T-helper 2 cell treated with Interferon-gamma antibody and Interleukin-4, amounts not matched to agents 5 μg/mL and 100 μg/mL, for 36 hours (primary cell): ENCODE data around the gene BICC1.

Experiments used
- DNase-seq: peaks from one replicate; pipeline ENCODE4 v3.0.0; 2021; ENCODE audit warnings: low spot score
- H3K27ac Mint-ChIP-seq: one replicate; pipeline ENCODE4 v1.8.0; 2021; ENCODE audit warnings: mild to moderate bottlenecking, mixed read lengths
- H3K27me3 Mint-ChIP-seq: one replicate; pipeline ENCODE4 v1.8.0; 2021; ENCODE audit warnings: low read depth, mixed read lengths
- H3K36me3 Mint-ChIP-seq: one replicate; pipeline ENCODE4 v1.8.0; 2021; ENCODE audit warnings: low read depth, mixed read lengths
- H3K4me1 Mint-ChIP-seq: one replicate; pipeline ENCODE4 v1.8.0; 2021; ENCODE audit warnings: low read depth, mixed read lengths
- H3K4me3 Mint-ChIP-seq: one replicate; pipeline ENCODE4 v1.8.0; 2022; ENCODE audit warnings: mild to moderate bottlenecking, moderate library complexity, mixed read lengths
- H3K9me3 Mint-ChIP-seq: one replicate; pipeline ENCODE4 v1.8.0; 2021; ENCODE audit warnings: mixed read lengths

The BICC1 gene

DNA sequence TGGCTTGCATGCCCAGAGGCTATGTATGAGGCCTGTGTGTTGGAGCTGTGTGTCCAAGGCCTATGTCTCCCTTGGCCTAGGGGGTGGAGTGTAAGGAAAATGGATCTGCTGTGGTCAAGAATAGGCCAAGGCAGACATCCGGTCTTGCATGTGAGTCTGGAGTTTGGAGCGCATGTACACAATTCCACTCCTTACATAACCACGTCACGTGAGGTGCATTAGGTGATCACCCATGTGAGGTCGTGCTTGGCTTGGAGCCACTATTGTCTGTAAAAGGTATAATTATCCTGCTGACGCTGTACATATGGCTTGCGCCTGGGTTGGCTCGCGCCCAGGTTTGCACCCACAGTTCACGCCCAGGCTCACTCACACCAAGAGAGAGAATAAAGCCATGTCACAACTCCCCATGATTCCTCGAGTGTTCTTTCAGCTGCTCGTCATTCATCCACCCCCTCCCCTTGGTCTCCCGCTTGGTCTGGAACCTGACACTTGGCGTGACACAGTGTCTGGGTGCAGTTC, 105.5 kb downstream of the BICC1 start:
- Mint-ChIP-seq H3K9me3 (no peaks in the 10 kb centered on the region), H3K4me1 (no peaks in the 10 kb centered on the region), H3K4me3 (no peak overlapping the region), H3K27ac (no peak overlapping the region), H3K27me3 (no peaks in the 10 kb centered on the region), H3K36me3 (no peaks in the 10 kb centered on the region)
- DNase-seq = no peak

DNA sequence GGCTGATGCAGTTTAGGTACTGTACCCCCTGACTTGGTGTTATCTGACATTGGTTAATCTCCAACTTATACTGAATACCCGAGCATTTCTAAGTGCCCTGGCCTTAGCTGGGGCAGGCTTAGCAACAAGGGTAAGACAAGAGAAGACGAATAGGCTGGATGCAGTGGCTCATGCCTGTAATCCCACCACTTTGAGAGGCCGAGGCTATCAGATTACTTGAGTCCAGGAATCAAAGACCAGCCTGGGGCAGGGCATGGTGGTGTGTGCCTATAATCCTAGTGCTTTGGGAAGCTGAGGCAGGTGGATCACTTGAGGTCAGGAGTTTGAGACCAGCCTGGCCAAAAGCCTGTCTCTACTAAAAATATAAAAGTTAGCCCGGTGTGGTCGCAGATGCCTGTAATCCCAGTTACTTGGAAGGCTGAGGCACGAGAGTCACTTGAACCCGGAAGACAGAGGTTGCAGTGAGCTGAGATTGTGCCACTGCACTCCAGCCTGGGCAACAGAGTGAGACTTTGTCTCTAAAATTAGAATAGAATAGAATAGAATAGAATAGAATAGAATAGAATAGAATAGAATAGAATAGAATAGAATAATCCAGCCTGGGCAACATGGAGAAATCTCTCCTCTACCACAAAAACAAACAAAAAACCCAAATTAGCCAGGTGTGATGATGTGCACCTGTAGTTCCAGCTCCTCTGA, 108.9 kb downstream of the BICC1 start:
- no peaks in the 10 kb centered on the region for H3K36me3 Mint-ChIP-seq
- H3K27me3 Mint-ChIP-seq = no peaks in the 10 kb centered on the region
- H3K27ac Mint-ChIP-seq = no peak overlapping the region
- no peaks in the 10 kb centered on the region for H3K4me1 Mint-ChIP-seq
- no peaks in the 10 kb centered on the region for H3K9me3 Mint-ChIP-seq
- DNase-seq = no peak
- H3K4me3 Mint-ChIP-seq = no peak overlapping the region

- H3K9me3 Mint-ChIP-seq = no peaks in the 10 kb centered on the region
- H3K4me1 Mint-ChIP-seq = no peaks in the 10 kb centered on the region
- no peaks in the 10 kb centered on the region for H3K27me3 Mint-ChIP-seq
- H3K27ac Mint-ChIP-seq = no peak overlapping the region
- H3K4me3 Mint-ChIP-seq = no peak overlapping the region
- no peak for DNase-seq
- no peaks in the 10 kb centered on the region for H3K36me3 Mint-ChIP-seq
These were observed 109.6 kb downstream of the BICC1 start for GRCh38 chr10:58622246-58622645.

DNA sequence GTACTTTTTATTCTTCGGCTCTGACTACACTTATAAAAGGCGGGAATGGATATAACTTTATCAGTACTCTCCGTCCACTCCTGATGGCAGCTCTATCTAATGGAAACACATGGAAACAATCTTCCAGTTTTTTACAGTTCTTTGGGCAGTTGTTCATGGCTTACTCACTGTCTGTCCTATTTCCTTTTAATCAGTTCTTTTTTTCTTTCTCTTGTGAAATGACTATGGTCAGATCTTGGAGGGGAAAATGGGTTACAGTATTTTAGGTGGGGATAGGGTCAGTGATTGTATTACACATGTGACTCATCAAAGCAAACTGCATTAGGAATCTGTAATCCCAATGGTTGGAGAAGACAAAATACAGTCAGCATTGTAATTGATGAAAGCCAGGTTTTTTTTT, 112.4 kb downstream of the BICC1 start:
- DNase-seq = no peak
- H3K4me3 Mint-ChIP-seq = no peak overlapping the region
- no peaks in the 10 kb centered on the region for H3K36me3 Mint-ChIP-seq
- H3K9me3 Mint-ChIP-seq = no peaks in the 10 kb centered on the region
- no peak overlapping the region for H3K27ac Mint-ChIP-seq
- H3K4me1 Mint-ChIP-seq = no peaks in the 10 kb centered on the region
- H3K27me3 Mint-ChIP-seq = no peaks in the 10 kb centered on the region

DNA sequence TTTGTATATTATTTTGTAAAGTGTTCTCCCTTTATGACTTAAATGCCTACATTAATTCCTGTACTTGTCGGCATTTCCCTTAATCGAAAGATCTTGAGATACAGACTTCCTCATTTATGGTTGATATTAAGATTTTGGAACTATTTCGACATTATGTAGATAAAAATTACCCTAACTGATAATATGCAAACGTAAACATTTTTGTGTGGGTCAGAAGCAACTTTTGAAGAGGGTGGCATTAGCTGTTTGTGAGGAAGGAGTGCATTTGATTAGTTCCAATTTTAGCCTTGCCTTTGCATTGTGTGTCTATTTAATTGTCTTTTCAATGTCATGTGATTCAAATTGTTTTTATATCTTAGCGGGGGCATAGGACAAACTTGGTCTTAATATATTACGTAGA, 114.7 kb downstream of the BICC1 start:
- Mint-ChIP-seq H3K9me3 (no peaks in the 10 kb centered on the region), H3K4me1 (no peaks in the 10 kb centered on the region), H3K36me3 (no peaks in the 10 kb centered on the region), H3K4me3 (no peak overlapping the region), H3K27ac (no peak overlapping the region), H3K27me3 (no peaks in the 10 kb centered on the region)
- no peak for DNase-seq

DNA sequence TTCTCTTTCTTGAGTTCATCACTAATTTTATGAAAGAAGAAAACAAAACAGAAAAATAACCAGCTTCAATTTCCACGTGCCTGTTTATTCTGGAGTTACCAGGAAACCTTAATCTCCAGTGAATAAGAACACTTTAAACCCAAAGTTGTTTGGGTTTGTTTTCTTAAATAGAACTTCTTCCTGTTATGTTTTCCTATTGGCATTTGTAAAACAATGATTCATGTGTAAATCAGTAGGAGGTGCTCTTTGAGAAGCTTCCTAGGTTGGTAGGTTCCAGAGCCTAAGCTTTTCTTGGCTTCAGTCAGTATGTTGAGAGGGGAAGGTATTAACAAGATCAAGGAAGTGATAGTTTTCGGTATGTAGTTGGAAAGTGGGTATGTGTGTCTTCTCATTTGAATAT, 119.0 kb downstream of the BICC1 start:
- Mint-ChIP-seq H3K9me3 (no peaks in the 10 kb centered on the region), H3K36me3 (no peaks in the 10 kb centered on the region), H3K4me1 (no peaks in the 10 kb centered on the region), H3K27ac (no peak overlapping the region), H3K4me3 (no peak overlapping the region), H3K27me3 (no peaks in the 10 kb centered on the region)
- DNase-seq = no peak

DNA sequence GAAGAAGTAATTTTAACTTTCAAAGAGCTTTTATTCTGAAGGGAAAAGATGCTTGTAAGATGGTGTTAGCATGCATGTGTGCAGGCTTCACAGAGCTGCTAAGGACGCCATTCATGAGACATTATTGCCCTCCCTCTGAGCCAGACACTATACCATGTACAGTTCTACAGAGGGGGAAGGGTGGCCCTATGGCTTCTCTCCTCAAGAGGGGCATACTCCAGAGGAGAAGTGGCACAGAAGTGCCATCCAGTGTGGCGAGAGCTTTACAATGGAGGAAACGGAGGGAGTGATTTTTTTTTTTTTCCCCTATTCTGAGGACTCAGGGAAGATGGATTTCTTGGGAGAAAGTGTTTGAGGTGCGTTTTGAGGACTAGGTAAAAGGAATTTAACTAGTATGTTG, 119.5 kb downstream of the BICC1 start:
- DNase-seq = no peak
- no peaks in the 10 kb centered on the region for H3K4me1 Mint-ChIP-seq
- H3K9me3 Mint-ChIP-seq = no peaks in the 10 kb centered on the region
- H3K36me3 Mint-ChIP-seq = no peaks in the 10 kb centered on the region
- H3K27me3 Mint-ChIP-seq = no peaks in the 10 kb centered on the region
- H3K27ac Mint-ChIP-seq = no peak overlapping the region
- H3K4me3 Mint-ChIP-seq = no peak overlapping the region

DNA sequence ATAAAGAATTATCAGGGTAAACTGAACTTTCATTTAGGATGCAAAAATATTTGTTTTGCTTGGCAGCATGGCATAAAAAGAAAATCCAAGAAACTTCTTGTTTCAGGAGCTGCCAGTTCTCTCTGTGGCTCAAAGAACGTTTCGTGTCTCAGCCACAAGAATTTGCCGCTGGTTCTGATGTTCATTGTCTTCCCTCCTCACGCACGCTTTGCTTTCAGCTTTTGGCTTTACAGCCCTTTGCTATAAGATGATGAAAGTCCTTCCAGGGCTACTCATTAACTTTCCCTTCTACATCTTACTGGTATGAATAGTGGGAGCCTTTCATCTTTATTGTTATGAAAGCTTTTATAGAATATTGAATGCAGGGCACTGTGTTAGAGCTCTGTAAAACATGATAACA, 124.7 kb downstream of the BICC1 start:
- Mint-ChIP-seq H3K9me3 (no peaks in the 10 kb centered on the region), H3K4me3 (no peak overlapping the region), H3K36me3 (no peaks in the 10 kb centered on the region), H3K4me1 (no peaks in the 10 kb centered on the region), H3K27me3 (peaks cover 3% of the 10 kb centered on the region), H3K27ac (no peak overlapping the region)
- DNase-seq = no peak

- Mint-ChIP-seq H3K9me3 (no peaks in the 10 kb centered on the region), H3K4me3 (no peak overlapping the region), H3K27me3 (peaks cover 3% of the 10 kb centered on the region), H3K4me1 (no peaks in the 10 kb centered on the region), H3K27ac (no peak overlapping the region), H3K36me3 (no peaks in the 10 kb centered on the region)
- no peak for DNase-seq
These were observed 125.7 kb downstream of the BICC1 start for GRCh38 chr10:58638388-58638787.

- Mint-ChIP-seq H3K27me3 (peaks cover 3% of the 10 kb centered on the region), H3K4me3 (no peak overlapping the region), H3K27ac (no peak overlapping the region), H3K9me3 (no peaks in the 10 kb centered on the region), H3K4me1 (no peaks in the 10 kb centered on the region), H3K36me3 (no peaks in the 10 kb centered on the region)
- no peak for DNase-seq
These were observed 128.4 kb downstream of the BICC1 start for GRCh38 chr10:58641095-58641531.

DNA sequence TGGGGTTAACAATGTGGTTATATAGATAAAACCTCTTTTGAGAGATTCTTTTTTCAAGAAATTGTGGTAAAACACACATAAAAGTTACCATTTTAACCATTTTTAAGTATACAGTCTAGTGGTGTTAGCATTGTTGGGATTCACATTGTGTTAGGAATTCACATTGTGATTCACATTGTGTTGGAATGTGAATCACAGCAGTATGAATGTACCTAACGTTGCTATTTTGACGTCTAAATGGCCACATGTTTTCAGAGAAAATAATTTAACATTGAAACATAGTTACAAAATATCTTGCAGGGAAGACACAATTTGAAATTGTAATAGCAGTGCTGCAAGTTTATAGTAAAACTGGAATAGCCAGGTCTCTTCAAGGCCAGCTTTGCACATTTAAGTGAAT, 129.0 kb downstream of the BICC1 start:
- Mint-ChIP-seq H3K9me3 (no peaks in the 10 kb centered on the region), H3K4me1 (no peaks in the 10 kb centered on the region), H3K27ac (no peak overlapping the region), H3K27me3 (peaks cover 3% of the 10 kb centered on the region), H3K4me3 (no peak overlapping the region), H3K36me3 (no peaks in the 10 kb centered on the region)
- no peak for DNase-seq

DNA sequence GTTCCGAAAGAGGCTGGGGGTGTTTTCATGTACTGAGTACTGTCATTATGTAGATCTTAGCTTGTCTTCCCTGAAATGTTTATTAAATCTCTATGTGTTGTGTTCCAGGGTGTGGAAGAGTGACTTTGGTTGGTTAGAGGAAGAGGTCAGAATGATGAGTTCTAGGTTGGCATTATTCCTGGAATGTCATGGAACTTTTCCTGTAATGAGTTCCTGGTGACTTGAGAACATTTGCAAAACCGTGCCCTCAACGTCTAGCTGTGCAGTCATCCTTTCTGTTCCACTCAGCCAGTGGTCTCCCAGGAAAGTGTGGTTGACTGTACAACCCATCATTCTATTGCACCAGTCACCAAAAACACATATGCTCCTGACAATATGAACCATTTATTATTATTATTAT, 129.6 kb downstream of the BICC1 start:
- Mint-ChIP-seq H3K9me3 (no peaks in the 10 kb centered on the region), H3K27me3 (peaks cover 3% of the 10 kb centered on the region), H3K27ac (no peak overlapping the region), H3K4me3 (no peak overlapping the region), H3K4me1 (no peaks in the 10 kb centered on the region), H3K36me3 (no peaks in the 10 kb centered on the region)
- no peak for DNase-seq

DNA sequence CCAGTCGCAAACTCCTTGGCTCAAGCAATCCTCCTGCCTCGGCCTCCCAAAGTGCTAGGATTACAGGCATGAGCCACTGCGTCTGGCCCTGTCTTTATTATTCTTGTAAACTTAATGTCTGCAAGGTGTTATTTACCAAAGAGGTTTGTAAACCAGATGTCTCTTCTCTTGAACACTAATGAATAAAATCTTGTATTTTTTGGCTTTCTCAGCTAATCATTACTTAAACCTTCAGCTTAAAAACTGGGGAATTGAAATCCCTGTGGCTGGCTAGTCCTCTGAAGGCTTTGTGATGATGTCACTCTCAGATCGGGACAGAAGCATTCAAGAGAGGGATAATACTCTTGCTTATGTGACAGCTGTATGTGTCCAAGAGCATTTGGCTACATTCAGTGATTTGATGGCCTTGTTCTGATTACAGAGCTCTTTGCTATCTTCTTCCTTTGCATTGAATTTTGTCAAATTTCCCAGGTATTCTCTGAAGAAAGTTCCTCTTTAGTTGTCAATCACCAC, 130.3 kb downstream of the BICC1 start:
- Mint-ChIP-seq H3K9me3 (no peaks in the 10 kb centered on the region), H3K27me3 (peaks cover 3% of the 10 kb centered on the region), H3K4me1 (no peaks in the 10 kb centered on the region), H3K4me3 (no peak overlapping the region), H3K36me3 (no peaks in the 10 kb centered on the region), H3K27ac (no peak overlapping the region)
- DNase-seq = no peak

GRCh38 chr10:58644311-58644710, 131.6 kb downstream of the BICC1 start:
- no peak overlapping the region for H3K27ac Mint-ChIP-seq
- no peaks in the 10 kb centered on the region for H3K4me1 Mint-ChIP-seq
- H3K36me3 Mint-ChIP-seq = no peaks in the 10 kb centered on the region
- H3K9me3 Mint-ChIP-seq = no peaks in the 10 kb centered on the region
- H3K4me3 Mint-ChIP-seq = no peak overlapping the region
- DNase-seq = no peak
- peaks cover 3% of the 10 kb centered on the region for H3K27me3 Mint-ChIP-seq
